HG02884 (cell line): ENCODE results near the gene YRDC.
A peak's percentile ranks its signal among the peaks of the same experiment; 100 is the strongest.

Source experiments
- ATAC-seq: cut with Tn5 transposase; IDR thresholded peaks from one replicate; pipeline ENCODE4 v1.9.1; 2021; ENCODE audit warnings: mild to moderate bottlenecking, moderate library complexity; ENCODE audit not compliant: unreplicated experiment

YRDC gene

DNA sequence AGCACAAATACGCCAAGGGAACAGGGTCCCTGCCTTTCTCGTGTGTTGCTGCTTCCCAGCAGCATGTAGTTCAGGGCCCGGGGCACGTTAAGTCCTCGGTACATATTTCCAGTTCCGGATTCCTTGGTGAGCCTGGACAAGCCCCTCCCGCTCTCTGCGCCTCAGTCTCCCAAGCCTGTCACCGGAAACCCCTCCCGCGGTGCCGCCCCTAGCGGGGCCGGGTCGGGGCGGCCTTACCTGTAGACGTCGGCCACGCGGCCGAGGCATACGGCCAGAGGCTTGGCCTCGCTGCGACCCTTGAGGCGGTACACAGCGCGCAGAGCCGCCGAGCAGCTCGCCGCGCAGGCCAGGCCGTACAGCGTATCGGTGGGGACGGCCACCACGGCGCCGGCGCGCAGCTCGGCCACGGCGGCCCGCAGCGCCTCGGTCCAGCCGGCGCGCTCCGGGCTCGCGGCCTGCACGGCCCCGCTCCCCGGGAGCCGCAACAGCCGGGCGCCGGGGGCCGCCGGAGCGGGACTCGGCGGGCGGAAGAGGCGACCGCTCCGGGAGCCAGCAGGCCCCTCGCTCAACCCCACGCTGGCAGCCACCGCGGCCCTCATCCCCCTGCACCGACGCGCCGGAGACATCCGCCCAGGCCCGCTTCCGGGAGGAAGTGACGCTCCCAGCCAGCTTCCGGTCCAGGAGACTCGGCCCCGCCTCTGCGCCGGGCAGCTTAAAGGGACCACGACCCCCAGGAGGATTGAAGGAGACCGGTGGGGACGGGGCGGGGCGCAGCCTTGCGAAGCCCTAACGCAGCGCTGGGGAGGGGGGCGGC lies at the start of gene YRDC, which contains the start of gene C1orf122:
YRDC (minus strand) TSS at position 654 of the 814 bp plus-strand sequence; CDS start at position 626, 28 bp downstream.
C1orf122 (plus strand) TSS at position 236 of the 814 bp plus-strand sequence. CDS start 615 bp downstream, outside the sequence.
- peak; percentile 88 for ATAC-seq

DNA sequence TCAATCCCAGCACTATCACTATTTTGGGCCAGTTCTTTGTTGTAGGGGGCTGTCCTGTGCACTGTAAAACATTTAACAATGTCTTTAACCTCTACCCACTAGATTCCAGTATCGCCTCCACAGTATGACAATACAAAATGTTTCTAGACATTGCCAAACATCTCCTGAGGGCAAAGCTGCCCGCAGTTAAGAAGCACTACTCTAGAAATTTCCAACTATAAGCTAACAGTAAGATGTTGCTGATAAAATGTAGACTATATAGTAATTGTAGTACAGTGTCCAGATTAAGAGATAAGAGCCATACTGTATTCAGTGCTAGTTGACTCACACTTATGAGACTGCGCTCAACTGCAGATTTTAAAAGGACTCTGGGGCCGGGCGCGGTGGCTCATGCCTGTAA lies 46.4 kb upstream of the YRDC start:
- ATAC-seq: no peak

DNA sequence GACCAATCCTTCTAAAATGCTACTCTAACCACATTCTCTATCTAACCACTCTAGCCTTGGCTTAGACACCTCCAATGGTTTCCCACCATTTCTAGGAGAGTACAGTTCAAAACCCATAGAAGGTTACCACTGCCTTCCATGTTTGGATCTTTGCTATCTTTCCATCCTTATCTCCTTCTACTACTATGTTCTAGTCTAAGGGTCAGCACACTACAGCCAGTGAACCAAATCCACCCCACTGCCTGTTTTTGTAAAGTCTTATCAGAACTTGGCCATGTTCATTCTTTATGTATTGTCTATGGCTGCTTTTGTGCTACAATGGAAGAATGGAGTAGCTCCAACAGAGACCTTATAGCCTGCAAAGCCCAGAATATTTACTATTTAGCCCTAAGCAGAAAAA lies 45.1 kb upstream of the YRDC start:
- no peak for ATAC-seq

GRCh38 chr1:37851782-37852210 lies 43.8 kb upstream of the YRDC start:
- ATAC-seq: no peak

DNA sequence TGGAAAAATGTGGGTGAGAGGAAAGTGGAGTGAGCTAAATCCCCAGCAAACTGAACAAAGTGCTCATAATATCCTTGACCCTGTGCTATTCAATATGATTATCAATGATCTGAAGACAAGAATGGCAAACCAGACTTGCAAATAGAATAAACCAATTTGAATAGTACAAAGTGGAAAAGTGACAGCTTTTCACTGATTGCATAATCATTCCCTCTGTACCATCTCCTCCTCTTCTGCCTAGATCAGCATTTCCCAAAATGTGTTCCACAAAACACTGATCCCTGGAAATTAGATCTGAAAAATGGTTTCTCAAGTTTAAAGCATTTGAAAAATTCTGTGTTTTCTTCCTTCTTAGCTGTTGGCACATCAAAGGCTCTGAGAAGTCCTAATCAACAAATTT lies 43.3 kb upstream of the YRDC start:
- ATAC-seq: no peak

GRCh38 chr1:37850352-37850955 lies 42.4 kb upstream of the YRDC start:
- no peak for ATAC-seq

DNA sequence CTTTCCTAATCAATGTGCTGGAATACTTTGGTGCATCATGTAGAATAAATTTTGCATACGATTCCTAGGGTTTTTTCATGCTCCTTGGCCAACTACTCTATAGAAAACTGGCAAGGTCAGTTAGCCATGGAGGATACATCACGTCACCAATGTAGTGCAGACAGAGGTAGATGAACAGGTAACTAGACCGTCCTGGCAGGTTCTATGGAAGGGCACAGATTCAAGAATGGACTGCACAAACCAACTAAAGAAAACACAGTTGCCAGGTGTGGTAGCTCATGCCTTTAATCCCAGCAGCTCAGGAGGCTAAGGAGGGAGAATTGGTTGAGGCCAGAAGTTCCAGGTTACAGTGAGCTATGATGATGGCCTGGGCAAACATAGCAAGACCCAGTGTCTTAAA lies 41.5 kb upstream of the YRDC start:
- no peak for ATAC-seq

- ATAC-seq: no peak
Observed at GRCh38 chr1:37846647-37847339, 38.8 kb upstream of the YRDC start.

- ATAC-seq: no peak
Observed at GRCh38 chr1:37845786-37846185, 37.8 kb upstream of the YRDC start.

- ATAC-seq: no peak
Observed at GRCh38 chr1:37845049-37845646, 37.1 kb upstream of the YRDC start.

DNA sequence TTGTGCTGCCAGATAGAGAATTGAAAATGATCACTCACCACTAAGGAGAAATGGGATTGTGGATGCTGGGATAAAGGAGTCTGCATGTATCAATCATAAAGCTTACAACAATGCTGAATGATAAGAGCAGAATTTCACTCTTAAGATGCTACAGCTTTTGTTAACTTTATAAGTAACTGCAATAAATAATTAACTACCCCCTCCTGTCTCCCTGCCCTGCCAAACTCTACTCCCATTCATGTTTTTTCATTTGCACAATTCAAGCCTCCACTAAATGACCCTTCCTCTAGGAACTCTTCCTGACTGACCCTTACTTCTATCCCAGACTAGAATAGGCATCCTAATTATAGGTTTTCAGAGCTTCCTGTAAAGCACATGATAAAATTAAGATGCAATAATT lies 36.5 kb upstream of the YRDC start:
- ATAC-seq: no peak

GRCh38 chr1:37841652-37842051 lies 33.6 kb upstream of the YRDC start:
- no peak for ATAC-seq

DNA sequence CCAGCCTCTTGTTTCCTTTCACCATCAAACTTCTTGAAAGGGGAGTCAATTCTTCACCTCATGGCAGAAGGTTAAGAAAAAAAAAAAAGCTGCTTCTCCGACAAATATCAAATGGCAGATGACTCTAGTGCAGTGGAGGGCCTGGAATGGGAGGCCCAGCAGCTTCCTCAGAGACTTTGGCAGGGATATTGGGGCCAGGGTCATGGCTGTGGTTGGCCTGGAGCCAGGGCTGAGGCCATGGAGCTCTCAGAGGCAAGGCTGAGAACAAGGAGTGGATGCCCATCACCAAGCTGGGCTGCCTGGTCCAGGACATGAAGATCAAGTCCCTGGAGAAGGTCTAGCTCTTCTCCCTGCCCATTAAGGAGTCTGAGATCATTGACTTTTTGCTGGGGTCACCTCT lies 32.7 kb upstream of the YRDC start:
- ATAC-seq: no peak

DNA sequence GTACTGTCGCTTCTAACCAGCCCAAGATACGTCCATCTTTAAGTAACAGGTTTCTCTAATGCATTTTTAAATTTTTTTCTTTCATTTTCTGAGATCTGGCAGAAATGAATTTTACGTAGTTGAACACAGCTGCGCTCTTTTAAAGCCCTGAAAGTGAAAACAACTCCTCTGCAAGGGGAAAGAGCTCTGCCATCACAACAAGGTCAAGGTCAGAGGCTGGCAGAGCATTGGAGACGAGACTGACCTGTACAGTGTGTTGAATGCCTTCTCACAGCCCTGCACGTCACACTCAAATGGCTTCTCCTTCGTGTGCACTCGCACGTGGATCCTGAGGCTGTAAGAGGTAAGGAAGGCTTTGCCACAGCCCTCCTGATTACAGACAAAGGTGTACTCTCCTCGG lies 31.7 kb upstream of the YRDC start:
- ATAC-seq: no peak

- ATAC-seq: no peak
Observed at GRCh38 chr1:37836788-37837187, 28.8 kb upstream of the YRDC start.

DNA sequence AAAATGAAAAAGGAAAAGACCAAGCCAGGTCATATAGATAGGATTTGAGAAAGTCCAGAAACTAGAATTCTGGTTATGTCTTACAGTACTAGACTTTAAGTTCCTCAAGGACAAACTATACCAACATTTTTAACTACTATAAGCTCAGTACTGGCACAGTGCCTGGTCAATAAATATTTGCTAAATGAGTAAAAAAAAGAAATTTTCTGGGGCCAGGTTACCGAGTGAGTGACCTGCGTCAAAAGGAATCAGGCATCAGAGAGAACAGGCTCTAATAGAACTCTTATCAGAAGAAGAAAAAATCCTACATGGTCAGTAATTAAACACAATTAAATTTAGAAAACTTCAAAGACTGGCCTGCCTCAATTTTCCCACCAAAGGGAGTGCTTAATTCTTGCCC lies 23.8 kb upstream of the YRDC start:
- ATAC-seq: no peak

- ATAC-seq: no peak
Observed at GRCh38 chr1:37831109-37831508, 23.1 kb upstream of the YRDC start.

GRCh38 chr1:37828410-37829074 lies 20.5 kb upstream of the YRDC start:
- ATAC-seq: no peak

- no peak for ATAC-seq
Observed at GRCh38 chr1:37825506-37825905, 17.5 kb upstream of the YRDC start.

DNA sequence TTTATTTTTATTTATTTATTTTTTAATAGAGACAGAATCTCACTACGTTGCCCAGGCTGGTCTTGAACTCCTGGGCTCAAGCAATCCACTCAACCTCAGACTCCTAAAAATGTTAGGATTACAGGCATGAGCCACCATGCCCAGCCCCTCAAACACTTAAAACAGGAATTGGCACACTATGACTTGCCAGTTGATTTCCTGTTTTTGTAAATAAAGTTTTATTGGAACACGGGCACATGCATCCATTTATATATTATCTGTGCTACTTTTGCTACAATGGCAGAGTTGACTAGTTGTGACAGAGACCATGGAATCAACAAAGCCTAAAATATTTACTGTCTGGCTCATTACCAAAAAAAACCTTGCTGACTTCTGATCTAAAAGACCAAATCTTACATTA lies 16.0 kb upstream of the YRDC start:
- no peak for ATAC-seq
